Gastroesophageal sphincter (tissue), 3 donors: ENCODE data around the gene GALNT9.

Experiments
- POLR2A ChIP-seq, 2 donors: fragments of 450-650 bp; IDR thresholded peaks; one replicate each; pipeline ENCODE4 v1.6.1; 2017; ENCODE audit warnings: antibody characterized with exemption in 2 of 2, mild to moderate bottlenecking in 2 of 2, moderate library complexity in 1 of 2
- TF ChIP-seq, protein P1 (sequence below), 4 experiments: fragments of 200-600 bp in 2 of 4; fragments of 450-650 bp in 2 of 4; sonication (generic) in 1 of 4; IDR thresholded peaks; one replicate each; pipeline ENCODE4 v1.5.1; 2017 to 2019; ENCODE audit warnings: antibody characterized with exemption in 4 of 4, mild to moderate bottlenecking in 2 of 4, moderate library complexity in 2 of 4

DNA sequence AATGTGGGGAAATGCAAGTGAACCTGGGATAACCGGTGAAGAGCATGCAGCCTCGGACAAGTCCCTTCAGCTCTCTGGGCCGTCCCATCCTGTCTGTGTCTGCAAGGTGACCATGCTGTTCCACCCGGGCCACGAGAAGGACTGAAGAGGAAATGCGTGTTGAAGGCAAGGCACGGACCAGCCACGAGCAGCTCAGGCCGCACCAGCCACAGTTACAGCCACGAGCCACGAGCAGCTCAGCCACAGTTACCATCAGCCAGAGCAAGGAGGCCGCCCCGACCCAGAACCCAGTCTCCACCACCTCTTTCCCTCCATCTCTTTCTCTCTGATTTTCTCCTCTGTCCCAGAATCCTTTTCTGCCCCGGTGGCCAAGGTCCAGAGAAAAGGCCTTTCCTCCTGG, 18.8 kb upstream of the GALNT9 start:
- TF ChIP-seq, protein P1, sequence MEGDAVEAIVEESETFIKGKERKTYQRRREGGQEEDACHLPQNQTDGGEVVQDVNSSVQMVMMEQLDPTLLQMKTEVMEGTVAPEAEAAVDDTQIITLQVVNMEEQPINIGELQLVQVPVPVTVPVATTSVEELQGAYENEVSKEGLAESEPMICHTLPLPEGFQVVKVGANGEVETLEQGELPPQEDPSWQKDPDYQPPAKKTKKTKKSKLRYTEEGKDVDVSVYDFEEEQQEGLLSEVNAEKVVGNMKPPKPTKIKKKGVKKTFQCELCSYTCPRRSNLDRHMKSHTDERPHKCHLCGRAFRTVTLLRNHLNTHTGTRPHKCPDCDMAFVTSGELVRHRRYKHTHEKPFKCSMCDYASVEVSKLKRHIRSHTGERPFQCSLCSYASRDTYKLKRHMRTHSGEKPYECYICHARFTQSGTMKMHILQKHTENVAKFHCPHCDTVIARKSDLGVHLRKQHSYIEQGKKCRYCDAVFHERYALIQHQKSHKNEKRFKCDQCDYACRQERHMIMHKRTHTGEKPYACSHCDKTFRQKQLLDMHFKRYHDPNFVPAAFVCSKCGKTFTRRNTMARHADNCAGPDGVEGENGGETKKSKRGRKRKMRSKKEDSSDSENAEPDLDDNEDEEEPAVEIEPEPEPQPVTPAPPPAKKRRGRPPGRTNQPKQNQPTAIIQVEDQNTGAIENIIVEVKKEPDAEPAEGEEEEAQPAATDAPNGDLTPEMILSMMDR (IDR thresholded peaks at IDR 0.05), result no peak
- no peak for TF ChIP-seq POLR2A (IDR thresholded peaks at IDR 0.05)
